Testis (tissue), 2 donors: Measurements from ENCODE around the gene PGC.
A peak's percentile ranks its signal among the peaks of the same experiment; 100 is the strongest.

Source experiments
- POLR2A ChIP-seq: fragments of 450-650 bp; IDR thresholded peaks from one replicate; pipeline ENCODE4 v1.6.1; 2017; ENCODE audit warnings: antibody characterized with exemption, mild to moderate bottlenecking, moderate library complexity
- TF ChIP-seq, protein P1 (sequence below), 3 experiments: fragments of 450-650 bp in 2 of 3; fragments of 200-600 bp in 1 of 3; sonication (generic) in 1 of 3; IDR thresholded peaks; one replicate each; pipeline ENCODE4 v1.5.1; 2016 to 2019; ENCODE audit warnings: antibody characterized with exemption in 3 of 3, mild to moderate bottlenecking in 2 of 3, moderate library complexity in 1 of 3

DNA sequence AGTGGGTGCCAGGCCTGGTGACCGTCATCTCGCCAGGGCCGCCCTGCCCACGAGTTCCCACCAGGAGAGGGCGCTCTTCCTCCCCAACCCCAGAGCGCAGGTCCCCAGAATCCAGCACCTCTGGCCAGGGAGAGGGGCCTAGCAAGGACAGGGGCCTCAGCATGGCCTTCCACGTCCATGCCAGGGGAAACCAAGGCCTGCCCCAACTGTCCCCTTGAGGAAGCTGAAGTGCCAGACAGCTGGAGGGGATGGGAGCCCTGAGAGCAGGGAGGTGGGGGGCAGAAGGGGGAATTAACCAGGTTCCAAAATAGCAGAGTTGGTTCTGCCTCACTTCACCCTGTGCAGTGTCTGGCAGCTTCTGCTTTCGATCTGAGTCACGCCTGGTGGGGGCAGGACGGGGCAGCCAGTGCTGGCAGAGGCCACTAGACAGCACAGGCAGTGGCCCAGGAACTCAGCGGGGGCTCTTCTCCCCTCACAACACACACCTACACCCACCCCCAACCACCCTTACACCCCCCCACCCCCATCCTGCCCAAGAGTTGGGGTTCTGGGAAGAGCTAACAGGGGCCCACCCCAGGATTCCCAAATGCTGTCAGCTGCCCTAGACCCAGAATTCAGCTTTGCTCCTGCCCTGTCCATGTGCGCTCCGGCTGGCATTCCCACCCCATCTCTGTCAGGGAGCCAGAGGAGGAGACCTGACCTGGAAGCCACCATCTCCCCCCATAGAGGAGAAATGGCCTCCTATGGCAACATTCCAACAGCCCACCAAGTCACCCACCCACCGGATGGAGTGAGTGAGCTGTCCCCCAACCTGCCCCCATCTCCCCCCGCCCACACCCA is 41.0 kb downstream of the PGC start:
- no peak for TF ChIP-seq POLR2A
- TF ChIP-seq, protein P1, sequence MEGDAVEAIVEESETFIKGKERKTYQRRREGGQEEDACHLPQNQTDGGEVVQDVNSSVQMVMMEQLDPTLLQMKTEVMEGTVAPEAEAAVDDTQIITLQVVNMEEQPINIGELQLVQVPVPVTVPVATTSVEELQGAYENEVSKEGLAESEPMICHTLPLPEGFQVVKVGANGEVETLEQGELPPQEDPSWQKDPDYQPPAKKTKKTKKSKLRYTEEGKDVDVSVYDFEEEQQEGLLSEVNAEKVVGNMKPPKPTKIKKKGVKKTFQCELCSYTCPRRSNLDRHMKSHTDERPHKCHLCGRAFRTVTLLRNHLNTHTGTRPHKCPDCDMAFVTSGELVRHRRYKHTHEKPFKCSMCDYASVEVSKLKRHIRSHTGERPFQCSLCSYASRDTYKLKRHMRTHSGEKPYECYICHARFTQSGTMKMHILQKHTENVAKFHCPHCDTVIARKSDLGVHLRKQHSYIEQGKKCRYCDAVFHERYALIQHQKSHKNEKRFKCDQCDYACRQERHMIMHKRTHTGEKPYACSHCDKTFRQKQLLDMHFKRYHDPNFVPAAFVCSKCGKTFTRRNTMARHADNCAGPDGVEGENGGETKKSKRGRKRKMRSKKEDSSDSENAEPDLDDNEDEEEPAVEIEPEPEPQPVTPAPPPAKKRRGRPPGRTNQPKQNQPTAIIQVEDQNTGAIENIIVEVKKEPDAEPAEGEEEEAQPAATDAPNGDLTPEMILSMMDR (IDR thresholded peaks at IDR 0.05), result peak; percentile 46 to 54 (median 47)
